Gastroesophageal sphincter (tissue), 3 donors: ENCODE data around the gene AGPAT4.

ENCODE experiments used
- EP300 ChIP-seq: sonication (generic); formaldehyde crosslinking; IDR thresholded peaks from one replicate; pipeline ENCODE4 v1.6.1; 2017; ENCODE audit warnings: antibody characterized with exemption, mild to moderate bottlenecking
- POLR2A ChIP-seq, 2 donors: fragments of 450-650 bp; IDR thresholded peaks; one replicate each; pipeline ENCODE4 v1.6.1; 2017; ENCODE audit warnings: antibody characterized with exemption in 2 of 2, mild to moderate bottlenecking in 2 of 2, moderate library complexity in 1 of 2
- POLR2AphosphoS5 ChIP-seq: sonication (generic); formaldehyde crosslinking; IDR thresholded peaks from one replicate; pipeline ENCODE4 v1.6.1; 2017; ENCODE audit warnings: antibody characterized with exemption
- TF ChIP-seq, protein P1 (sequence below), 4 experiments: fragments of 200-600 bp in 2 of 4; fragments of 450-650 bp in 2 of 4; sonication (generic) in 1 of 4; IDR thresholded peaks; one replicate each; pipeline ENCODE4 v1.5.1; 2017 to 2019; ENCODE audit warnings: antibody characterized with exemption in 4 of 4, mild to moderate bottlenecking in 2 of 4, moderate library complexity in 2 of 4

DNA sequence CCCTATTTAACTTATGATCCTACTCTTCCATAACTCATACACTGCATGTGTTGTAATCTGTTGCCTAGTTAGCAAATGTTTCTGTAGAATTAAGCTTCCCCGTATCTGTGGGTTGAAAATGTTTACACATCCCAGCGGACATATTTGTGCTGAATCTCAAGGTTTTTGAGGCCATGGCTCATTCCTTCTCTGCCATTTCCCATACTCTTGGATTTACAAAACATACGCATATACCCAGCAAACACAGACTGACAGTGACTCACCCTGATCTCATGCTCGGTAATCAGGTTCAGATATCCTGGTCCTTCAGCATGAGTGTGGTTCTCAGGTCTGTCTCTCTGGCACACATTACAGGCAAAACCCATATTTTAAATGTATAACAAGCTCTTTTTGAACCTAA is 58.7 kb downstream of the AGPAT4 start:
- TF ChIP-seq, protein P1, sequence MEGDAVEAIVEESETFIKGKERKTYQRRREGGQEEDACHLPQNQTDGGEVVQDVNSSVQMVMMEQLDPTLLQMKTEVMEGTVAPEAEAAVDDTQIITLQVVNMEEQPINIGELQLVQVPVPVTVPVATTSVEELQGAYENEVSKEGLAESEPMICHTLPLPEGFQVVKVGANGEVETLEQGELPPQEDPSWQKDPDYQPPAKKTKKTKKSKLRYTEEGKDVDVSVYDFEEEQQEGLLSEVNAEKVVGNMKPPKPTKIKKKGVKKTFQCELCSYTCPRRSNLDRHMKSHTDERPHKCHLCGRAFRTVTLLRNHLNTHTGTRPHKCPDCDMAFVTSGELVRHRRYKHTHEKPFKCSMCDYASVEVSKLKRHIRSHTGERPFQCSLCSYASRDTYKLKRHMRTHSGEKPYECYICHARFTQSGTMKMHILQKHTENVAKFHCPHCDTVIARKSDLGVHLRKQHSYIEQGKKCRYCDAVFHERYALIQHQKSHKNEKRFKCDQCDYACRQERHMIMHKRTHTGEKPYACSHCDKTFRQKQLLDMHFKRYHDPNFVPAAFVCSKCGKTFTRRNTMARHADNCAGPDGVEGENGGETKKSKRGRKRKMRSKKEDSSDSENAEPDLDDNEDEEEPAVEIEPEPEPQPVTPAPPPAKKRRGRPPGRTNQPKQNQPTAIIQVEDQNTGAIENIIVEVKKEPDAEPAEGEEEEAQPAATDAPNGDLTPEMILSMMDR (IDR thresholded peaks at IDR 0.05), result no peak
- TF ChIP-seq POLR2A (IDR thresholded peaks at IDR 0.05), result no peak
- TF ChIP-seq EP300, result no peak
- no peak for TF ChIP-seq POLR2AphosphoS5
